Upper lobe of right lung (tissue), 1 donor: Measurements from ENCODE around the gene SCTR. TPM values are rescaled to one million over a fixed set of nuclear protein-coding genes. Genes with fewer than 3 reads are reported as not detected.

Source experiments
- ATAC-seq: fragments of 200-7000 bp; cut with Tn5 transposase; one replicate; pipeline ENCODE4 v1.9.1; 2020; ENCODE audit warnings: mild to moderate bottlenecking, moderate library complexity
- DNase-seq: peaks from one replicate; pipeline ENCODE4 v3.0.0-alpha.2; 2020
- H3K27ac ChIP-seq: fragments of 200-600 bp; one replicate; pipeline ENCODE4 v1.8.0; 2022
- H3K27me3 ChIP-seq: fragments of 200-600 bp; one replicate; pipeline ENCODE4 v1.8.0; 2022; ENCODE audit warnings: mild to moderate bottlenecking
- H3K36me3 ChIP-seq: fragments of 200-600 bp; one replicate; pipeline ENCODE4 v1.8.0; 2022
- H3K4me1 ChIP-seq: fragments of 200-600 bp; one replicate; pipeline ENCODE4 v1.8.0; 2022
- H3K4me3 ChIP-seq: fragments of 200-600 bp; one replicate; pipeline ENCODE4 v1.8.0; 2022; ENCODE audit warnings: mild to moderate bottlenecking
- H3K9me3 ChIP-seq: fragments of 200-600 bp; one replicate; pipeline ENCODE4 v1.8.0; 2022
- CTCF ChIP-seq: fragments of 200-600 bp; IDR thresholded peaks from one replicate; pipeline ENCODE4 v1.8.0; 2022; ENCODE audit warnings: antibody characterized with exemption
- intact Hi-C: fragments of 100-400 bp; cut with DNase I; formaldehyde crosslinking; loops from one replicate; pipeline ENCODE4 v1.11.0; 2022
- total RNA-seq: library from RNA; stranded (reverse); fragmentation: NEBNext Ultra II Directional; extraction: Animal tissue kit (Norgen Biotek cat#: 25700); gene quantifications from one replicate; pipeline ENCODE4 v1.2.1, GENCODE V29; 2021
- donor health status: DM: no; HTN: yes; CAD: no; lungs with severe emphysema.

Gene SCTR
- total RNA-seq, 1 donor from 2014 or later = 21.0 TPM

- no peaks in the 10 kb centered on the region for H3K27me3 ChIP-seq
- no peak for TF ChIP-seq CTCF
- ATAC-seq (no peak), DNase-seq (no peak)
- intact Hi-C loops = no loop called here
- no peaks in the 10 kb centered on the region for H3K4me1 ChIP-seq
- H3K27ac ChIP-seq = no peak overlapping the region
- no peaks in the 10 kb centered on the region for H3K36me3 ChIP-seq
- H3K9me3 ChIP-seq = no peaks in the 10 kb centered on the region
- H3K4me3 ChIP-seq = no peak overlapping the region
Measured at GRCh38 chr2:119419803-119420508, 104.3 kb downstream of the SCTR start.

GRCh38 chr2:119419065-119419464 lies 105.2 kb downstream of the SCTR start:
- H3K27ac ChIP-seq = no peak overlapping the region
- intact Hi-C loops = no loop called here
- H3K4me1 ChIP-seq = no peaks in the 10 kb centered on the region
- ATAC-seq = no peak
- H3K27me3 ChIP-seq = no peaks in the 10 kb centered on the region
- H3K4me3 ChIP-seq = no peak overlapping the region
- DNase-seq = no peak
- no peak for TF ChIP-seq CTCF
- no peaks in the 10 kb centered on the region for H3K36me3 ChIP-seq
- H3K9me3 ChIP-seq = no peaks in the 10 kb centered on the region

- Histone ChIP-seq H3K4me1 (no peaks in the 10 kb centered on the region), H3K27ac (no peak overlapping the region), H3K36me3 (no peaks in the 10 kb centered on the region), H3K9me3 (no peaks in the 10 kb centered on the region), H3K4me3 (no peak overlapping the region), H3K27me3 (no peaks in the 10 kb centered on the region)
- no peak for TF ChIP-seq CTCF
- DNase-seq (no peak), ATAC-seq (no peak)
- intact Hi-C loops = no loop called here
Measured at GRCh38 chr2:119417908-119418307, 106.4 kb downstream of the SCTR start.

GRCh38 chr2:119416299-119416923 lies 107.9 kb downstream of the SCTR start:
- DNase-seq (no peak), ATAC-seq (no peak)
- no peaks in the 10 kb centered on the region for H3K36me3 ChIP-seq
- intact Hi-C loops = no loop called here
- no peak overlapping the region for H3K27ac ChIP-seq
- TF ChIP-seq CTCF = no peak
- no peaks in the 10 kb centered on the region for H3K27me3 ChIP-seq
- H3K9me3 ChIP-seq = no peaks in the 10 kb centered on the region
- no peak overlapping the region for H3K4me3 ChIP-seq
- no peaks in the 10 kb centered on the region for H3K4me1 ChIP-seq

- Histone ChIP-seq H3K27ac (no peak overlapping the region), H3K9me3 (no peaks in the 10 kb centered on the region), H3K4me3 (no peak overlapping the region), H3K36me3 (no peaks in the 10 kb centered on the region), H3K27me3 (no peaks in the 10 kb centered on the region), H3K4me1 (no peaks in the 10 kb centered on the region)
- DNase-seq = no peak
- intact Hi-C loops = no loop called here
- no peak for TF ChIP-seq CTCF
- no peak for ATAC-seq
Measured at GRCh38 chr2:119415630-119416029, 108.7 kb downstream of the SCTR start.
